ENCODE results near the gene OAS3.
"Not testable (repeated sequence)": the region's sequence is repeated elsewhere in the genome, so short reads cannot be mapped to it uniquely, and the experiment has no call there.

Gene OAS3

GRCh38 chr12:112950701-112951100 is 12.4 kb downstream of the OAS3 start:
- no peak for DNase-seq (ENCODE audit: extremely low read depth in 1 of 2, low read depth in 1 of 2)

- DNase-seq (ENCODE audit: extremely low read depth in 1 of 2, low read depth in 1 of 2) = not testable (repeated sequence)
Measured at GRCh38 chr12:112957125-112957524, 18.9 kb downstream of the OAS3 start.

- DNase-seq (ENCODE audit: extremely low read depth in 1 of 2, low read depth in 1 of 2) = no peak
Measured at GRCh38 chr12:112961074-112961473, 22.8 kb downstream of the OAS3 start.

GRCh38 chr12:112961536-112961935 is 23.3 kb downstream of the OAS3 start:
- DNase-seq (ENCODE audit: extremely low read depth in 1 of 2, low read depth in 1 of 2) = no peak

GRCh38 chr12:112962561-112962960 is 24.3 kb downstream of the OAS3 start:
- no peak for DNase-seq (ENCODE audit: extremely low read depth in 1 of 2, low read depth in 1 of 2)

GRCh38 chr12:112963227-112963861 is 25.1 kb downstream of the OAS3 start:
- DNase-seq (ENCODE audit: extremely low read depth in 1 of 2, low read depth in 1 of 2) = no peak

- DNase-seq (ENCODE audit: extremely low read depth in 1 of 2, low read depth in 1 of 2) = no peak
Measured at GRCh38 chr12:112964067-112964670, 25.9 kb downstream of the OAS3 start.

GRCh38 chr12:112964915-112965314 is 26.6 kb downstream of the OAS3 start:
- DNase-seq (ENCODE audit: extremely low read depth in 1 of 2, low read depth in 1 of 2) = no peak

GRCh38 chr12:112965643-112966042 is 27.4 kb downstream of the OAS3 start:
- no peak for DNase-seq (ENCODE audit: extremely low read depth in 1 of 2, low read depth in 1 of 2)

GRCh38 chr12:112967306-112967705 is 29.0 kb downstream of the OAS3 start:
- DNase-seq (ENCODE audit: extremely low read depth in 1 of 2, low read depth in 1 of 2) = no peak

GRCh38 chr12:112967858-112968257 is 29.6 kb downstream of the OAS3 start:
- no peak for DNase-seq (ENCODE audit: extremely low read depth in 1 of 2, low read depth in 1 of 2)

- DNase-seq (ENCODE audit: extremely low read depth in 1 of 2, low read depth in 1 of 2) = no peak
Measured at GRCh38 chr12:112969547-112970306, 31.5 kb downstream of the OAS3 start.

- no peak for DNase-seq (ENCODE audit: extremely low read depth in 1 of 2, low read depth in 1 of 2)
Measured at GRCh38 chr12:112970391-112970790, 32.1 kb downstream of the OAS3 start.

GRCh38 chr12:112971248-112971647 is 33.0 kb downstream of the OAS3 start:
- no peak for DNase-seq (ENCODE audit: extremely low read depth in 1 of 2, low read depth in 1 of 2)

- DNase-seq (ENCODE audit: extremely low read depth in 1 of 2, low read depth in 1 of 2) = no peak
Measured at GRCh38 chr12:112973011-112973735, 34.9 kb downstream of the OAS3 start.

- DNase-seq (ENCODE audit: extremely low read depth in 1 of 2, low read depth in 1 of 2) = no peak
Measured at GRCh38 chr12:112973818-112974231, 35.6 kb downstream of the OAS3 start.

GRCh38 chr12:112974904-112975303 is 36.6 kb downstream of the OAS3 start:
- no peak for DNase-seq (ENCODE audit: extremely low read depth in 1 of 2, low read depth in 1 of 2)

GRCh38 chr12:112977139-112977538 is 38.9 kb downstream of the OAS3 start:
- no peak for DNase-seq (ENCODE audit: extremely low read depth in 1 of 2, low read depth in 1 of 2)

- no peak for DNase-seq (ENCODE audit: extremely low read depth in 1 of 2, low read depth in 1 of 2)
Measured at GRCh38 chr12:112977641-112978040, 39.4 kb downstream of the OAS3 start.

GRCh38 chr12:112978163-112979040 is 40.1 kb downstream of the OAS3 start, which contains the start of gene OAS2:
OAS2 (plus strand) TSS chr12:112978519; CDS start chr12:112978609, 90 bp downstream.
- DNase-seq (ENCODE audit: extremely low read depth in 1 of 2, low read depth in 1 of 2) = peak; percentile 24 to 56

All from activated CD8-positive, alpha-beta memory T cell treated with anti-CD3 and anti-CD28 coated beads for 1 hour (primary cell).